Measurements from ENCODE around the gene MYO3B. TPM values are rescaled to one million over a fixed set of nuclear protein-coding genes. Genes with fewer than 3 reads are reported as not detected.
"Not testable (repeated sequence)": the region's sequence is repeated elsewhere in the genome, so short reads cannot be mapped to it uniquely, and the experiment has no call there.

Gene MYO3B
- total RNA-seq, 2 experiments from 2014 or later = 0.04 to 0.05 TPM

GRCh38 chr2:170635094-170635493, 457.1 kb downstream of the MYO3B start:
- H3K9me3 Mint-ChIP-seq; POLR2A ChIA-PET; H3K4me3 Mint-ChIP-seq; H3K36me3 Mint-ChIP-seq (ENCODE audit: low read depth); H3K4me1 Mint-ChIP-seq; CTCF ChIA-PET; H3K27ac Mint-ChIP-seq; DNase-seq: not testable (repeated sequence)
- H3K27me3 Mint-ChIP-seq = peaks cover 23% of the 10 kb centered on the region

- H3K4me3 Mint-ChIP-seq = no peak overlapping the region
- H3K27me3 Mint-ChIP-seq = peaks cover 8% of the 10 kb centered on the region
- no peak overlapping the region for H3K27ac Mint-ChIP-seq
- no peaks in the 10 kb centered on the region for H3K36me3 Mint-ChIP-seq (ENCODE audit: low read depth)
- POLR2A ChIA-PET = no interaction called here
- DNase-seq = no peak
- no peaks in the 10 kb centered on the region for H3K9me3 Mint-ChIP-seq
- CTCF ChIA-PET = no interaction called here
- H3K4me1 Mint-ChIP-seq = no peaks in the 10 kb centered on the region
Measured at GRCh38 chr2:170639635-170640034, 461.7 kb downstream of the MYO3B start.

- Mint-ChIP-seq H3K27me3 (peaks cover 6% of the 10 kb centered on the region), H3K4me3 (no peak overlapping the region), H3K27ac (no peak overlapping the region), H3K9me3 (no peaks in the 10 kb centered on the region), H3K36me3 (ENCODE audit: low read depth) (no peaks in the 10 kb centered on the region), H3K4me1 (no peaks in the 10 kb centered on the region)
- POLR2A ChIA-PET = no interaction called here
- CTCF ChIA-PET = no interaction called here
- DNase-seq = no peak
Measured at GRCh38 chr2:170641961-170642360, 464.0 kb downstream of the MYO3B start.

- POLR2A ChIA-PET = no interaction called here
- H3K9me3 Mint-ChIP-seq = no peaks in the 10 kb centered on the region
- no peak overlapping the region for H3K4me3 Mint-ChIP-seq
- no peaks in the 10 kb centered on the region for H3K4me1 Mint-ChIP-seq
- no peaks in the 10 kb centered on the region for H3K36me3 Mint-ChIP-seq (ENCODE audit: low read depth)
- H3K27ac Mint-ChIP-seq = no peak overlapping the region
- DNase-seq = no peak
- H3K27me3 Mint-ChIP-seq = peaks cover 4% of the 10 kb centered on the region
- CTCF ChIA-PET = no interaction called here
Measured at GRCh38 chr2:170643346-170643745, 465.4 kb downstream of the MYO3B start.

- no peaks in the 10 kb centered on the region for H3K36me3 Mint-ChIP-seq (ENCODE audit: low read depth)
- no peak for DNase-seq
- no peak overlapping the region for H3K27ac Mint-ChIP-seq
- ChIA-PET CTCF (no interaction called here), POLR2A (no interaction called here)
- peaks cover 25% of the 10 kb centered on the region for H3K4me1 Mint-ChIP-seq
- H3K9me3 Mint-ChIP-seq = no peaks in the 10 kb centered on the region
- H3K4me3 Mint-ChIP-seq = no peak overlapping the region
- H3K27me3 Mint-ChIP-seq = peaks cover 6% of the 10 kb centered on the region
Measured at GRCh38 chr2:170647741-170648436, 469.9 kb downstream of the MYO3B start.

- Mint-ChIP-seq H3K4me3 (peak overlapping the region; percentile 35), H3K36me3 (ENCODE audit: low read depth) (no peaks in the 10 kb centered on the region), H3K9me3 (no peaks in the 10 kb centered on the region), H3K27ac (peak overlapping the region; percentile 39), H3K27me3 (peaks cover 17% of the 10 kb centered on the region), H3K4me1 (peaks cover 32% of the 10 kb centered on the region)
- ChIA-PET CTCF (no interaction called here), POLR2A (no interaction called here)
- peak; percentile 64 for DNase-seq
Measured at GRCh38 chr2:170651624-170652325, 473.8 kb downstream of the MYO3B start.

GRCh38 chr2:170652637-170653417, 474.9 kb downstream of the MYO3B start:
- H3K27me3 Mint-ChIP-seq = peaks cover 17% of the 10 kb centered on the region
- H3K9me3 Mint-ChIP-seq = no peaks in the 10 kb centered on the region
- peaks cover 32% of the 10 kb centered on the region for H3K4me1 Mint-ChIP-seq
- DNase-seq = no peak
- H3K4me3 Mint-ChIP-seq = no peak overlapping the region
- ChIA-PET POLR2A (no interaction called here), CTCF (no interaction called here)
- H3K36me3 Mint-ChIP-seq (ENCODE audit: low read depth) = no peaks in the 10 kb centered on the region
- no peak overlapping the region for H3K27ac Mint-ChIP-seq

- Mint-ChIP-seq H3K9me3 (no peaks in the 10 kb centered on the region), H3K36me3 (ENCODE audit: low read depth) (no peaks in the 10 kb centered on the region), H3K27me3 (peaks cover 14% of the 10 kb centered on the region), H3K27ac (no peak overlapping the region), H3K4me3 (no peak overlapping the region), H3K4me1 (peaks cover 19% of the 10 kb centered on the region)
- no peak for DNase-seq
- POLR2A ChIA-PET = no interaction called here
- CTCF ChIA-PET = no interaction called here
Measured at GRCh38 chr2:170656669-170657068, 478.7 kb downstream of the MYO3B start.

- Mint-ChIP-seq H3K4me3 (no peak overlapping the region), H3K36me3 (ENCODE audit: low read depth) (no peaks in the 10 kb centered on the region), H3K27me3 (peaks cover 7% of the 10 kb centered on the region), H3K4me1 (no peaks in the 10 kb centered on the region), H3K27ac (no peak overlapping the region), H3K9me3 (no peaks in the 10 kb centered on the region)
- POLR2A ChIA-PET = no interaction called here
- DNase-seq = no peak
- CTCF ChIA-PET = no interaction called here
Measured at GRCh38 chr2:170660409-170660808, 482.5 kb downstream of the MYO3B start.

- no peaks in the 10 kb centered on the region for H3K36me3 Mint-ChIP-seq (ENCODE audit: low read depth)
- no peaks in the 10 kb centered on the region for H3K9me3 Mint-ChIP-seq
- CTCF ChIA-PET = no interaction called here
- no peak overlapping the region for H3K4me3 Mint-ChIP-seq
- POLR2A ChIA-PET = no interaction called here
- no peak overlapping the region for H3K27ac Mint-ChIP-seq
- no peaks in the 10 kb centered on the region for H3K4me1 Mint-ChIP-seq
- peaks cover 6% of the 10 kb centered on the region for H3K27me3 Mint-ChIP-seq
- no peak for DNase-seq
Measured at GRCh38 chr2:170665743-170666142, 487.8 kb downstream of the MYO3B start.

GRCh38 chr2:170669909-170670308, 492.0 kb downstream of the MYO3B start:
- H3K36me3 Mint-ChIP-seq (ENCODE audit: low read depth) = no peaks in the 10 kb centered on the region
- H3K27me3 Mint-ChIP-seq = no peaks in the 10 kb centered on the region
- no peaks in the 10 kb centered on the region for H3K9me3 Mint-ChIP-seq
- no peak overlapping the region for H3K27ac Mint-ChIP-seq
- no peak overlapping the region for H3K4me3 Mint-ChIP-seq
- no peak for DNase-seq
- POLR2A ChIA-PET = no interaction called here
- CTCF ChIA-PET = interaction anchor here (0.7 kb wide), 1 partner anchor 796 kb away, joined by 3 read pairs; no protein-coding TSS in a partner anchor
- no peaks in the 10 kb centered on the region for H3K4me1 Mint-ChIP-seq

GRCh38 chr2:170670651-170671050, 492.7 kb downstream of the MYO3B start:
- CTCF ChIA-PET = no interaction called here
- Mint-ChIP-seq H3K4me3 (no peak overlapping the region), H3K27me3 (peaks cover 3% of the 10 kb centered on the region)

GRCh38 chr2:170671079-170671478, 493.1 kb downstream of the MYO3B start:
- H3K9me3 Mint-ChIP-seq = no peaks in the 10 kb centered on the region
- CTCF ChIA-PET = no interaction called here
- H3K27ac Mint-ChIP-seq = no peak overlapping the region
- POLR2A ChIA-PET = no interaction called here
- no peak overlapping the region for H3K4me3 Mint-ChIP-seq
- H3K36me3 Mint-ChIP-seq (ENCODE audit: low read depth) = no peaks in the 10 kb centered on the region
- DNase-seq = no peak
- no peaks in the 10 kb centered on the region for H3K4me1 Mint-ChIP-seq
- H3K27me3 Mint-ChIP-seq = peaks cover 3% of the 10 kb centered on the region

More at GRCh38 chr2:170670651-170671050, 492.7 kb downstream of the MYO3B start:
- no peaks in the 10 kb centered on the region for H3K36me3 Mint-ChIP-seq (ENCODE audit: low read depth)
- H3K27ac Mint-ChIP-seq = no peak overlapping the region
- H3K9me3 Mint-ChIP-seq = no peaks in the 10 kb centered on the region
- H3K4me1 Mint-ChIP-seq = no peaks in the 10 kb centered on the region
- DNase-seq = no peak
- POLR2A ChIA-PET = no interaction called here
